HG03025 (cell line): ENCODE results near the gene UNC45A.
"Not testable (repeated sequence)": the region's sequence is repeated elsewhere in the genome, so short reads cannot be mapped to it uniquely, and the experiment has no call there.

Experiments
- ATAC-seq: cut with Tn5 transposase; IDR thresholded peaks from one replicate; pipeline ENCODE4 v1.9.1; 2021; ENCODE audit warnings: mild to moderate bottlenecking, moderate library complexity; ENCODE audit not compliant: unreplicated experiment, low FRiP score

UNC45A gene

GRCh38 chr15:90902840-90903732 lies 32.0 kb upstream of the UNC45A start, which contains the start of gene MAN2A2:
Gene MAN2A2 (plus strand): TSS chr15:90903302. CDS start chr15:90904208, 906 bp downstream.
- peak; percentile 46 for ATAC-seq

GRCh38 chr15:90903733-90904536 lies 31.1 kb upstream of the UNC45A start:
- no peak for ATAC-seq

- no peak for ATAC-seq
Measured at GRCh38 chr15:90904746-90905145, 30.3 kb upstream of the UNC45A start.

- no peak for ATAC-seq
Measured at GRCh38 chr15:90905306-90906180, 29.5 kb upstream of the UNC45A start.

GRCh38 chr15:90906181-90906849 lies 28.8 kb upstream of the UNC45A start:
- no peak for ATAC-seq

- no peak for ATAC-seq
Measured at GRCh38 chr15:90907051-90907660, 27.9 kb upstream of the UNC45A start.

GRCh38 chr15:90907838-90908507 lies 27.1 kb upstream of the UNC45A start:
- ATAC-seq, result no peak

GRCh38 chr15:90909449-90909848 lies 25.6 kb upstream of the UNC45A start:
- ATAC-seq, result not testable (repeated sequence)

GRCh38 chr15:90909976-90910375 lies 25.1 kb upstream of the UNC45A start:
- ATAC-seq, result no peak

GRCh38 chr15:90910441-90911301 lies 24.4 kb upstream of the UNC45A start:
- ATAC-seq, result no peak

GRCh38 chr15:90911302-90911623 lies 23.8 kb upstream of the UNC45A start:
- no peak for ATAC-seq

GRCh38 chr15:90911906-90912769 lies 22.9 kb upstream of the UNC45A start:
- no peak for ATAC-seq

GRCh38 chr15:90912770-90913075 lies 22.4 kb upstream of the UNC45A start:
- no peak for ATAC-seq

- ATAC-seq, result no peak
Measured at GRCh38 chr15:90913398-90913944, 21.6 kb upstream of the UNC45A start.

- no peak for ATAC-seq
Measured at GRCh38 chr15:90914305-90915080, 20.6 kb upstream of the UNC45A start.

GRCh38 chr15:90915216-90915807 lies 19.8 kb upstream of the UNC45A start:
- no peak for ATAC-seq
